A673 (cell line): ENCODE measurements around the gene MEP1A. TPM values are rescaled to one million over a fixed set of nuclear protein-coding genes. Genes with fewer than 3 reads are reported as not detected.
A peak's percentile ranks its signal among the peaks of the same experiment; 100 is the strongest.

ENCODE experiments used
- BruUV-seq: library from RNA; stranded (reverse); fragments of 400-500 nt; replicated peaks from 2 replicates; lab custom pipeline; 2021; lab: Mats Ljungman, UMichigan
- CTCF ChIA-PET: fragments of 300-600 bp; sonication (Branson Sonifier 250); formaldehyde crosslinking; loops from one replicate; lab custom pipeline; 2022; ENCODE audit warnings: antibody characterized with exemption; lab: Charles Lee
- POLR2A ChIA-PET: fragments of 300-600 bp; sonication (Branson Sonifier 250); formaldehyde crosslinking; loops from one replicate; lab custom pipeline; 2022; ENCODE audit warnings: antibody characterized with exemption; ENCODE audit not compliant: low non-redundant PET; lab: Charles Lee
- DNase-seq: peaks from one replicate; pipeline ENCODE4 v3.0.0-alpha.2; 2015; ENCODE audit warnings: low spot score
- H3K27ac ChIP-seq: fragments of 200-600 bp; sonication (generic); 2 replicates; pipeline ENCODE4 v1.5.1; 2016; ENCODE audit warnings: mixed run types, low read depth, mild to moderate bottlenecking, mixed read lengths, antibody characterized with exemption, low read length; ENCODE audit not compliant: poor library complexity, severe bottlenecking
- H3K27me3 ChIP-seq: fragments of 200-600 bp; sonication (generic); replicated peaks from 2 replicates; pipeline ENCODE4 v1.6.1; 2017; ENCODE audit warnings: mixed run types, low read depth, mild to moderate bottlenecking, mixed read lengths, antibody characterized with exemption, low read length; ENCODE audit not compliant: insufficient read depth, poor library complexity
- H3K36me3 ChIP-seq: fragments of 200-600 bp; sonication (generic); 2 replicates; pipeline ENCODE4 v1.6.1; 2016; ENCODE audit warnings: mixed run types, mild to moderate bottlenecking, mixed read lengths, antibody characterized with exemption, low read length; ENCODE audit not compliant: insufficient read depth, poor library complexity, severe bottlenecking
- H3K4me1 ChIP-seq: fragments of 200-600 bp; sonication (generic); 2 replicates; pipeline ENCODE4 v1.6.1; 2017; ENCODE audit warnings: mixed run types, mild to moderate bottlenecking, mixed read lengths, antibody characterized with exemption, low read length; ENCODE audit not compliant: insufficient read depth, poor library complexity, severe bottlenecking
- H3K4me3 ChIP-seq: fragments of 200-600 bp; sonication (generic); 2 replicates; pipeline ENCODE4 v1.5.1; 2016; ENCODE audit warnings: low read depth, mixed run types, mild to moderate bottlenecking, mixed read lengths, low read length; ENCODE audit not compliant: poor library complexity, severe bottlenecking
- H3K9me3 ChIP-seq: fragments of 200-600 bp; sonication (generic); 2 replicates; pipeline ENCODE4 v1.6.1; 2016; ENCODE audit warnings: mixed run types, low read depth, mild to moderate bottlenecking, mixed read lengths, antibody characterized with exemption, low read length; ENCODE audit not compliant: poor library complexity, severe bottlenecking
- EZH2 ChIP-seq: fragments of 200-600 bp; sonication (generic); IDR thresholded peaks from 2 replicates; pipeline ENCODE4 v1.6.1; 2017; ENCODE audit warnings: borderline replicate concordance, low read depth, mild to moderate bottlenecking, mixed read lengths, antibody characterized with exemption, low read length; ENCODE audit not compliant: poor library complexity, severe bottlenecking
- intact Hi-C: fragments of 100-400 bp; cut with micrococcal nuclease; formaldehyde crosslinking; loops from one replicate; pipeline ENCODE4 v1.10.0; 2022; ENCODE audit not compliant: unreplicated experiment
- total RNA-seq: library from RNA; stranded (reverse); gene quantifications from 2 replicates; pipeline ENCODE4 v1.2.3, GENCODE V29; 2021
- TF ChIP-seq, protein P1 (sequence below): fragments of 300-800, 200-600 bp; sonication (generic); conservative IDR thresholded peaks from 2 replicates; pipeline ENCODE4 v1.5.1; 2017; ENCODE audit warnings: low read depth, mild to moderate bottlenecking, antibody characterized with exemption, low read length, moderate library complexity, mixed read lengths

Gene MEP1A
- total RNA-seq, 1 experiment from 2014 or later = not detected

DNA sequence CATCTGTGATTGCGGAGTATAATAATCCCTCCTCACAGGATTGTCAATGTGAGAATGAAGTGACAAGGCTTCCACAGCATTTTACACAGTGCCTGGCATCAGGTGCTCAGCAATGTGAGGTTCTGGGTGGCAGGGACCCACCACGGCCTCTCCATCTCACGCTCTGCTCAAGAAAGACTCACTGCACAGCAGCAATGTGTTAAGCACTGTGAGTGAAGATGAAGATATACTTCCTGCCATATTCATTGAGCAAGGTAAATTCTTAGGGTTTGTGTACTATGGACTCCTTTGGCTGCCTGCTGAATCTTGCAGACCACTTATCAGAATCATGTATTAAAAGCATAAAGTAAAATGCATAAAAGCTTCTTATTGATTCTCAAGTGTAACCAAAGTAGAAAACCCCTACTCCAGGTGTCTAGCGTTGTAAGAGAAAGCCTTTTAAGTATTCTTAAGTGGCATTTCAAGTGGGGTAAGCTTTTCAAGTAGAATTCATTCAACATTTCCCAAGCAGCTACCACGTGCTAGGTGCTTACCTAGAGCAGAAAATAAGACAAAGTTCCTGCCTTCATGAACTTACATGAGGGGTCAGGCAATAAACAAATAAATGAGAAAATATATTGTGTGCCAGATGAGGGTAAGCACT, 17.0 kb upstream of the MEP1A start:
- no peaks in the 10 kb centered on the region for H3K9me3 ChIP-seq
- H3K36me3 ChIP-seq = no peaks in the 10 kb centered on the region
- H3K27ac ChIP-seq = no peak overlapping the region
- CTCF ChIA-PET = no interaction called here
- no TSS peak for BruUV-seq
- no peaks in the 10 kb centered on the region for H3K4me1 ChIP-seq
- POLR2A ChIA-PET = no interaction called here
- DNase-seq = no peak
- H3K4me3 ChIP-seq = no peak overlapping the region
- peaks cover 3% of the 10 kb centered on the region for H3K27me3 ChIP-seq
- intact Hi-C loops = loop anchor here (5.0 kb wide), 1 partner anchor 684 kb away; no protein-coding TSS in a partner anchor
- TF ChIP-seq EZH2 = no peak
- TF ChIP-seq, protein P1, sequence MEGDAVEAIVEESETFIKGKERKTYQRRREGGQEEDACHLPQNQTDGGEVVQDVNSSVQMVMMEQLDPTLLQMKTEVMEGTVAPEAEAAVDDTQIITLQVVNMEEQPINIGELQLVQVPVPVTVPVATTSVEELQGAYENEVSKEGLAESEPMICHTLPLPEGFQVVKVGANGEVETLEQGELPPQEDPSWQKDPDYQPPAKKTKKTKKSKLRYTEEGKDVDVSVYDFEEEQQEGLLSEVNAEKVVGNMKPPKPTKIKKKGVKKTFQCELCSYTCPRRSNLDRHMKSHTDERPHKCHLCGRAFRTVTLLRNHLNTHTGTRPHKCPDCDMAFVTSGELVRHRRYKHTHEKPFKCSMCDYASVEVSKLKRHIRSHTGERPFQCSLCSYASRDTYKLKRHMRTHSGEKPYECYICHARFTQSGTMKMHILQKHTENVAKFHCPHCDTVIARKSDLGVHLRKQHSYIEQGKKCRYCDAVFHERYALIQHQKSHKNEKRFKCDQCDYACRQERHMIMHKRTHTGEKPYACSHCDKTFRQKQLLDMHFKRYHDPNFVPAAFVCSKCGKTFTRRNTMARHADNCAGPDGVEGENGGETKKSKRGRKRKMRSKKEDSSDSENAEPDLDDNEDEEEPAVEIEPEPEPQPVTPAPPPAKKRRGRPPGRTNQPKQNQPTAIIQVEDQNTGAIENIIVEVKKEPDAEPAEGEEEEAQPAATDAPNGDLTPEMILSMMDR = no peak

DNA sequence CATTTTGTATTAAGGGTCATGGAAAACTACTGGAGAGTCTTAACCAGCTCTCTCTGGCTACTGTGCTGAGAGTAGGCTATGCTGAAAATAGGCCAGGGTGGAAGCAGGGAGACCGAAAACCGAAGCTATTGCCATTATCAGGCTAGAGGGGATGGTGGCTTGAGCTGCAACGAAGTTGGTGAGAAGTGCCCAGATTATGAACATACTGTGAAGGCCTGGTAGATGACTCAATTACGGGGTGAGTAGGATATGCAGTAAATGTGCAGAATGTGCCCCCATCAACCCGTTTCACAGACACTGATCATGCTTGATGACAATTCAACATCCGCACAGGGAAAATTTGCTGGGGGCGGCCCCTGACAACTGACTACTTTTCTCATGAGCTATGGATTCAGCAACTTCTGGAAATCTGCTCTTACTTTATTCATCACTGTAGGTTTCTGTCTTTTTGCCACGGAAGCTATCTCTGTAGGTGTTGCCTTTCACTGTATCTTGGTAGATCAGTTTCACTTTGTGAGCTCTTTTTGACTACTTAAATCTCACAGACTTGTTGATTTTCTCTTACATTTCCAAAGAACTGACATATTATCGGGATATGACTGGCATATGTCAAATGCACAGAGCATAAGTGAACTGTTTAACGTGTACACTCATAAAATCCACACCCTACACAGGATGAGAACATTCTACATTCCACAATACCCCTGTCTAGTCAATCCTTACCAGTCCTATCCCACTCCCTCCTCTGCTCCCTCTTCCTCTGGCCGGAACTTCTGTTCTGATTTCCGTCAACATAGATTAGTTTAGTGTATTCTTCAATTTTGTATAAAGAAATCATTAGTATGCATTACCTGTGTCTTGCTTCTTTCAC, 15.5 kb upstream of the MEP1A start:
- Histone ChIP-seq H3K27me3 (no peaks in the 10 kb centered on the region), H3K4me1 (no peaks in the 10 kb centered on the region), H3K9me3 (no peaks in the 10 kb centered on the region), H3K36me3 (no peaks in the 10 kb centered on the region), H3K27ac (no peak overlapping the region), H3K4me3 (no peak overlapping the region)
- ChIA-PET POLR2A (no interaction called here), CTCF (no interaction called here)
- intact Hi-C loops = loop anchor here (5.0 kb wide), 1 partner anchor 685 kb away; no protein-coding TSS in a partner anchor
- DNase-seq = no peak
- no peak for TF ChIP-seq EZH2
- TF ChIP-seq, protein P1 = no peak
- no TSS peak for BruUV-seq

DNA sequence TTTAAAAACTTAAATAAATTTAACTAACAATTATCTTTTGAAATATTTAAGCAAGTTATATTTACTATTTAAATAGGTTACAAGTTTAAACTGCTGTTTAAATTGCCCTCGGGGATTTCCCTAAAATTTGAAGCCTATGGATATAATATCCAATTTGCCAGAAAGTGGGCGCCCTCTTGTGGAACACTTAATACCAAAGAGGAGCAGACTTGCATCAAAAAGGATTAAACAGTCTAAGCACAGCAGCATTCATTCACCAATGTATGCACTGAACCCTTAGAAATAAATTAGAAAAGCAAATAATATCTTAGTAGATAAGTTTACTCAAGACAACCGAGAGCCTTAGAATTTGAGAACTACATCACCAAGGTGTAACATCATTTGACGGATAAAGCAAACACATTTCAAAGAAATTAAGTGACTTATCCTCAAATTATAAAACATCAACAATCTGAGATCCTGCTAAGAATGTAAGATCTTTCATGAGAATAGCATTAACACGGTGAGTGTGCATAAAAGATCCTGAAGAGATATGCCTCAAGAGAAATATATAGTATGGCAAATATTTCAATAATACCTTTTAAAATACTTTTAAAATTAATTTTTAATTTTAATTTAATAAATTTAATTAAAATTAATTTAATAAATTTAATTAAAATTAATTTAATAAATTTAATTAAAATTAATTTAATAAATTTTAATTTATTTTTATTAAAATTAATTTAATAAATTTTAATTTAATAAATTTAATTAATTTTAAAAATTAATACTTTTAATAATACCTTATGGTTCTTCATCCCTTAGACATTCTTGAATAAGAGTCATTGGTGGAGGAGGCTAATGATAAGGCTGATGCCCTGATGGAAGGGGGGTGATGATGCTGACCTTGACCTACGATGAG, 11.5 kb upstream of the MEP1A start:
- peak; percentile 77 for DNase-seq
- Histone ChIP-seq H3K4me3 (no peak overlapping the region), H3K36me3 (no peaks in the 10 kb centered on the region), H3K27me3 (no peaks in the 10 kb centered on the region), H3K27ac (no peak overlapping the region), H3K4me1 (no peaks in the 10 kb centered on the region), H3K9me3 (no peaks in the 10 kb centered on the region)
- CTCF ChIA-PET = no interaction called here
- no TSS peak for BruUV-seq
- intact Hi-C loops = loop anchor here (5.0 kb wide), 2 partner anchors 79 to 364 kb away; no protein-coding TSS in a partner anchor
- no peak for TF ChIP-seq EZH2
- TF ChIP-seq, protein P1 = peak; percentile 80
- POLR2A ChIA-PET = no interaction called here
